CD4-positive, alpha-beta T cell treated with Interleukin-15 for 4 hours (primary cell): ENCODE data around the gene KCP.

ENCODE experiments used
- DNase-seq: peaks from one replicate; pipeline ENCODE4 v3.0.0-alpha.2; 2020; ENCODE audit warnings: low spot score

Gene KCP

DNA sequence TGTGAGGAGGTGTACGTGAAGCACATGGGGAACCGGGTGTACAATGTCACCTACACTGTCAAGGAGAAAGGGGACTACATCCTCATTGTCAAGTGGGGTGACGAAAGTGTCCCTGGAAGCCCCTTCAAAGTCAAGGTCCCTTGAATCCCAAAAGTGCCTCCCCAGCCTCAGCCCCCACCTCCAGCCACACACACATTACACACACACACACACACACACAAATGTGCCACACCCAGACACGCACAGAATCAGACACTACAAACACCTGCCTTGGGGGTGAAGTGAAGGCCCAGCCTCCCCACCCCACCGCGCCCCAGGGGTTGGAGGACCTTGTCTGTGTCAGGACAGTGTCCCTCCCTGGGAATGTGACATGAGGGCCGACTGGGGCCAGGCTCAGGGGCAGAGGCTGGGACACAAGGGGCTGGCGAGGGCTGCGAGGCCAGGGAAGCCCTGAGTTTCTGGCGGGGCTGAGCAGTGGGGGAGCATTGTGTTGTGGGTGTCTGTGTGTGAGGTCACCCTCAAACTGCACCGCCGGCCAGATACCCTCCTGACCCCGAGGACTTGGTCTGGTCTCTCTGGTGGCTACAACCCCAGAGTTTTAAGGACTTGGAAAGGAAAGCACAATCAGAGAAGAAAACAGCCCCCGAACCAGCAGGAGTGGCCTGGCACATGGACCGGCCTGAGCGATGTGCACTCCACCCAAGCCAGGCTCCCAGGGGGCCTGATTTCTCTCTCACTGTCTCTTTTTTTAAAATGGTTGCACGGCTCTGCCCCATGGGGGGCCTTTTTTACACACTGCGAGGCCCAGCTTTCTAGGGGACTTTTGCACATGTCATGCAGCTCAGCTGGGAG, 51.9 kb downstream of the KCP start:
- no peak for DNase-seq

DNA sequence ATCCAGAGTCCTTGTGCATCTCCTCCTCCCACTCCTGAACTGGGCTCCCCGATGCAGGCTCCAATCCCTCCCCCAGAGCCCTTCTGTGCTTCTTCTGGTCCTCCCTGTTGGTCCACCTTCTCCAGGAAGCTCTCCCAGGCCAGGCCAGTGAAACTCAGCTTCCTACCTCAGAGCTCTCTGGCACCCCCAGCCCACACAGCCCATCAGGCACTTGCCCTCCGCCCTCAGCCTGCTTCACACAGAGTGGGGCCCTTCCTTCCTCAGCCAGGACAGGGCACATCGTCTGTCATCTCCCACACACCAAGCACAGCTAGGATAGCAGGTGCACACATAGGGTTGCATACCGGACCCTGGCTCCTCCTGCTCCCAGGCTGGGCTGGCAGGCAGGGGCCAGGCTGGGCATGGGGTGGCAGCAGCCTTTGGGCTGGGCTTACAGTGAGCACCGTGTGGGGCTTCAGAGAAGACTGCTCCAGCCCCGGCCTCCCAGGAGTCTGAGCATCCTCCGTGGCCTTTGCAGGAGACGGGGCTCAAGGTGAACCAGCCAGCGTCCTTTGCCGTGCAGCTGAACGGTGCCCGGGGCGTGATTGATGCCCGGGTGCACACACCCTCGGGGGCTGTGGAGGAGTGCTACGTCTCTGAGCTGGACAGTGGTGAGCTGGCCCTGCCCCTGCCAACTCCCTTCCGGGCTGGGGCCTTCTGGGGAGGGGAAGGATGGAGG, 54.3 kb downstream of the KCP start:
- DNase-seq = no peak

DNA sequence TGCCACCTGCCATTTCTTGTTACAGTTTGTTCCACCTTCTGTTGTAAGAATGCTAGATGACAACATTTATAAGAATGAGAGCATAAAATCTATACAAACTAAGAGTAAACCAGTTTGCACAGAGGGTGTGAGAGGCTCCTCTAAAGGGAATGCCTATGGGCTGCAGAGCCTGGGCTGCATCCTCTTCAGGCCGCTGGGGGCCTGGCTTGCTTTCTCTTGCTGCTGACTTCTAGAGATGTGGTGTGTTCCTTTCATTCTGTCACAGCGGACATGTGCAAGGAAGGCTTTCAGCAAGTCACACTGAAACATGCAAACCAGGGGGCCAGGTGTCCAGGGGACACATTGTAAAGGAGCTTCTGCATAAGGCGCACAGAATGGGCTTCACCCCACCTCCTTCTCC, 55.0 kb downstream of the KCP start:
- DNase-seq = no peak

DNA sequence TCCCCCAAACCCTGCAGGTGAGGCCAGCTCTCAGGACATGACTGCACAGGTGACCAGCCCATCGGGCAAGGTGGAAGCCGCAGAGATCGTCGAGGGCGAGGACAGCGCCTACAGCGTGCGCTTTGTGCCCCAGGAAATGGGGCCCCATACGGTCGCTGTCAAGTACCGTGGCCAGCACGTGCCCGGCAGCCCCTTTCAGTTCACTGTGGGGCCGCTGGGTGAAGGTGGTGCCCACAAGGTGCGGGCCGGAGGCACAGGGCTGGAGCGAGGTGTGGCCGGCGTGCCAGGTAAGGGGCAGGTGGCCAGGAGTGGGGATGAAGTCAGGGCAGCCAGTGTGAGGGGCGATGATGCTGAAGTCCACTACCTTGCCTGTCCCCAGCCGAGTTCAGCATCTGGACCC, 56.1 kb downstream of the KCP start:
- no peak for DNase-seq

DNA sequence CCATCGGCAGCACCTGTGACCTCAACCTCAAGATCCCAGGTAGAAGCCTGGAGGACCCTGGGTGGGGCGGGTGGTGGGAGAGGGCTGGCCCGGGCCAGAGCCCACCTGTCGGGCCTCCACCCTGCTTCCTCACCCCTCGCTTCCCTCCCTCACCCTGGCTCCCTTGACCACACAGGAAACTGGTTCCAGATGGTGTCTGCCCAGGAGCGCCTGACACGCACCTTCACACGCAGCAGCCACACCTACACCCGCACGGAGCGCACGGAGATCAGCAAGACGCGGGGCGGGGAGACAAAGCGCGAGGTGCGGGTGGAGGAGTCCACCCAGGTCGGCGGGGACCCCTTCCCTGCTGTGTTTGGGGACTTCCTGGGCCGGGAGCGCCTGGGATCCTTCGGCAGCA, 56.7 kb downstream of the KCP start:
- no peak for DNase-seq

DNA sequence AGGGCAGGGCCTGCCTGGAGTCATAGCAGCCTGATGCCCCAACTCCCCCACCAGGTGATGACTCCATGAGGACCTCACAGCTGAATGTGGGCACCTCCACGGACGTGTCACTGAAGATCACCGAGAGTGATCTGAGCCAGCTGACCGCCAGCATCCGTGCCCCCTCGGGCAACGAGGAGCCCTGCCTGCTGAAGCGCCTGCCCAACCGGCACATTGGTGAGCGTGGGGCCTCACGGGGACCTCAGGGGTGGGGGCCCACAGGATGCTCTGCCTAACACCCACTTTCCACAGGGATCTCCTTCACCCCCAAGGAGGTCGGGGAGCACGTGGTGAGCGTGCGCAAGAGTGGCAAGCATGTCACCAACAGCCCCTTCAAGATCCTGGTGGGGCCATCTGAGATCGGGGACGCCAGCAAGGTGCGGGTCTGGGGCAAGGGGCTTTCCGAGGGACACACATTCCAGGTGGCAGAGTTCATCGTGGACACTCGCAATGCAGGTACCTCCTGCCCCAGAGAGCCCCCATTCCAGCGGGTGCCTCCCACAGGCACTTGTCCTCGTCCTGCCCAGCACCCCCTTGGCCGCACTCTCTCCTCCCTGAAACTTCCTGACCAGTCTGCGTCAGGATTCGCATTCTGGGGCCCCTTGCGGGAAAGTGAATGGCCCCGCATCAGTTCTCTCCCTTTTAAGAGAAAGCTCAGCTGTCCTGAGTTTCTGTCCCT, 57.8 kb downstream of the KCP start:
- DNase-seq = no peak

DNA sequence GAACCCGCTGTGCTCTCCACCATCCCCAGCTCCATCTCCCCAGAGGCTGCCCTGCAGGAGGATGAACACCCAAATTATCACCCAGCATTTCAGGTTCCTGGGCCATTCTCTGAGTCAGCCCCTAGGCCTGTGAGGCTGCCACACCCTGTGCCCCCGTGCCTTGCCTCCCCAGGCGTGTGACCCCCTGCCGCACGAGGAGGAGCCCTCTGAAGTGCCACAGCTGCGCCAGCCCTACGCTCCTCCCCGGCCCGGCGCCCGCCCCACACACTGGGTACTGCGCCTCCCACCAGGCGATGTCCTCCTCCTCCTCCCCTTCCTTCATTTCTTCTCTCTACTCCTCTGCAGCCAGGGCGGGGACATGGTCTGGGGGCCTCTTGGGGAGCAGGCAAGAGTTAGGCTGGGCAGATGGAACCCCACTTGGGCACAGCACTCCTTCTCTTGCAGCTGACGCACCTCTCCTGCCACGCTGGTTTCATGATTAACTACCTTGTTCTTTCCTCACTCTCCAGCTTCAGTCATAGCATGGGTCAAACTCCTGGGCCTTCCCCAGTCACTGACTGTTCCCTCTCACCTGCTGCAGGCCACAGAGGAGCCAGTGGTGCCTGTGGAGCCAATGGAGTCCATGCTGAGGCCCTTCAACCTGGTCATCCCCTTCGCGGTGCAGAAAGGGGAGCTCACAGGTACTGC, 60.6 kb downstream of the KCP start:
- DNase-seq = no peak

DNA sequence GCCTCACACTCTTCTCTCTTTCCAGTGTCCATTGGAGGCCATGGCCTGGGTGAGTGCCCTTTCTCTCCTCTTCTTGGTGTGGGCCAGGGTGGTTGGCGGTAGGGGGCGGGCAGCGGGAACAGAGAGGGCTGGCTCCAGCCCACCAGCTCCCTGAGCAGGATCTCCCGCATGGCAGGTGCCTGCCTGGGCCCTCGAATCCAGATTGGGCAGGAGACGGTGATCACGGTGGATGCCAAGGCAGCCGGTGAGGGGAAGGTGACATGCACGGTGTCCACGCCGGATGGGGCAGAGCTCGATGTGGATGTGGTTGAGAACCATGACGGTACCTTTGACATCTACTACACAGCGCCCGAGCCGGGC, 61.4 kb downstream of the KCP start:
- no peak for DNase-seq

DNA sequence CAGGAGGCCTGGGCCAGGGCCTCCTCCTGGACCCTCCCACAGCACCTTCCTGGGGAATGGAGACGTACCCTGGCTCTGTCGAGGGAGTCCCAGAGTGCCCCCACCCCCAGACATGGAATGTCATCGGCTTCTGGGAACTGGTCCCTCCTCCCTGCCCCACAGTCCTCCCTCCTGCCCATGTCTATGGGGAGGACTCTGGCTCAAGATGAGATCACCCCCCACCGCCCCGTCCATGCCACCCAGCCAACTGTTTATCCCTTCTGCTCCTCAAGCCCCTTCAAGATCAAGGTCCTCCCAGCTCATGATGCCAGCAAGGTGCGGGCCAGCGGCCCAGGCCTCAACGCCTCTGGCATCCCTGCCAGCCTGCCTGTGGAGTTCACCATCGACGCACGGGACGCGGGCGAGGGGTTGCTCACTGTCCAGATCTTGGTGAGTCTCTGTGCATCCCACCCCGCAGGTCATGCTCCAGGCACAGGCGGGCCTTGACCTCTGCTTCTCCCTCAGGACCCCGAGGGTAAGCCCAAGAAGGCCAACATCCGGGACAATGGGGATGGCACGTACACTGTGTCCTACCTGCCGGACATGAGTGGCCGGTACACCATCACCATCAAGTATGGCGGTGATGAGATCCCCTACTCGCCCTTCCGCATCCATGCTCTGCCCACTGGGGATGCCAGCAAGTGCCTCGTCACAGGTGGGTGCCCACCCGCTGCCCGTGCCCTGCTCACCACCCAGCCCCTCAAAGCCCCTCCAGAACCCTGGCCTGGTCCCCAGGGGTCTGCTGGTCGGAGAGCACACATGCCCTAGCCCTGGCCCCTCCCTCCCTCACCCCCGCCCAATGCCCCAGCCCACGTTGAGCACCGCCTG, 62.0 kb downstream of the KCP start:
- no peak for DNase-seq

DNA sequence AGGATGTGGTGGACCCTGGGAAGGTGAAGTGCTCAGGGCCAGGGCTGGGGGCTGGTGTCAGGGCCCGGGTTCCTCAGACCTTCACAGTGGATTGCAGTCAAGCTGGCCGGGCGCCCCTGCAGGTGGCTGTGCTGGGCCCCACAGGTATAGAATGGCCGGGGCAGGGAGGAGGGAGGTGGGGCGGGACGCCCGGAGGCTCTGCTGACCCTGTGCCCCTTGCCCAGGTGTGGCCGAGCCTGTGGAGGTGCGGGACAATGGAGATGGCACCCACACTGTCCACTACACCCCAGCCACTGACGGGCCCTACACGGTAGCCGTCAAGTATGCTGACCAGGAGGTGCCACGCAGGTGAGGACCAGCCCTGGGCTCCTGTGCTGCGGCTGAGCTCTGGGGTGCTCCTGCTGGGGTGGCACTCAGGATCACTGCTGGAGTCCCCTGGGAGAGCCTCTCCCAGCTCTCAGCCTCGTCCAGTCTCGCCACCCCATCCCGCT, 62.7 kb downstream of the KCP start:
- DNase-seq = no peak

DNA sequence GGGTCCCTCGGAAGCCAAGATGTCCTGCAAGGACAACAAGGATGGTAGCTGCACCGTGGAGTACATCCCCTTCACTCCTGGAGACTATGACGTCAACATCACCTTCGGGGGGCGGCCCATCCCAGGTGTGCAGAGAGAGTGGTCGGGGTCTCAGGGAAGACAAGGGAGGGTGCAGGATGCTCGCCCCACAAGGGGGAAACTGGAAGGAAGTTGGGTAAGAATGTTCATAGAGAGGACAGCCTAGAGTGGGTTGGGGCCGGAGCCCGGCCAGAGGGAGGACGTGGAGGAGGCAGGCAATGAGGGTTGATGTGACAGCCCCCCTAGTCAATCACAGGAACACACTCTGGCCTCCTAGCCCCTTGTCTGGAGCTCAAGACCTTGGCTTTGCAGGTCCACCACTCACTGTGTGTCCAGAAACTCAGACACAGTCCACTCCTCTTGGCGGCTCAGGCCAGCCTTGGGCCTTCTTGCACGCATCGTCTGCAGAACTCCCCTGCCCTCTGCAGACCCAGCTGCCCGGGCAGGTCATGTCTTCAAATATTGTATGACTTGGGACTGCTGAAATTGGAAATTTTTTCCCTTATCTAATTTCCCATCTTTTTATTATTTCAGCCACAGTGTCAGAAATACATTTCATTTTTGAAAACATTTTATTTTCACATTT, 63.6 kb downstream of the KCP start:
- DNase-seq = no peak

DNA sequence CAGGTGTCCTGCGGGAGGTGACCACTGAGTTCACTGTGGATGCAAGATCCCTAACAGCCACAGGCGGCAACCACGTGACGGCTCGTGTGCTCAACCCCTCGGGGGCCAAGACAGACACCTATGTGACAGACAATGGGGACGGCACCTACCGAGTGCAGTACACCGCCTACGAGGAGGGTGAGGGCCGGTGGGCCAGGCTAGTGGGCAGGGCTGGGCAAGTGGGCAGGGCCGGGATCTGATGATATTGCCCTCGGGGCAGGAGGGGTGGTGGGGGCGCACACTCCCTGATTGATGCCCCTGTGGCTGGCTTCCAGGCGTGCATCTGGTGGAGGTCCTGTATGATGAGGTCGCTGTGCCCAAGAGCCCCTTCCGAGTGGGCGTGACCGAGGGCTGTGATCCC, 64.5 kb downstream of the KCP start:
- no peak for DNase-seq

DNA sequence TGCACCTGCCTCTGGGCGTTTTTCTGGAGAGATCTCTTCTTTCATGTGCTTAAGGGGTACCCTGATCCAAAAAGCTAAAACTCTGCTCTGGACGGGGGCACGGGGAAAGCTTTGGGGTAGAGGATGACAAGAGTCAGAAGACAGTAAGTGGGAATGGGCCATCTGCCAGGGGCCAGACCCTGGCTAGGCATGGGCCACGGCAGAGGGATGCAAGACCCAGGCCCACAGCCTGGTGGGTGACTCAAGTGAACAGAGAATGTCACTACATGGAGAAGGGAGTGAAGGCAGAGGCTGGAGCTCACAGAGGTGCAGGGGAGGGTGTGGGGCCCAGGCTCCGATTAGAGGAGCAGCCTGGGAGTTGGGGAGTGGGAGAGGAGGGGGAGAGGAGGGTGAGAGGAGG, 65.0 kb downstream of the KCP start:
- no peak for DNase-seq

DNA sequence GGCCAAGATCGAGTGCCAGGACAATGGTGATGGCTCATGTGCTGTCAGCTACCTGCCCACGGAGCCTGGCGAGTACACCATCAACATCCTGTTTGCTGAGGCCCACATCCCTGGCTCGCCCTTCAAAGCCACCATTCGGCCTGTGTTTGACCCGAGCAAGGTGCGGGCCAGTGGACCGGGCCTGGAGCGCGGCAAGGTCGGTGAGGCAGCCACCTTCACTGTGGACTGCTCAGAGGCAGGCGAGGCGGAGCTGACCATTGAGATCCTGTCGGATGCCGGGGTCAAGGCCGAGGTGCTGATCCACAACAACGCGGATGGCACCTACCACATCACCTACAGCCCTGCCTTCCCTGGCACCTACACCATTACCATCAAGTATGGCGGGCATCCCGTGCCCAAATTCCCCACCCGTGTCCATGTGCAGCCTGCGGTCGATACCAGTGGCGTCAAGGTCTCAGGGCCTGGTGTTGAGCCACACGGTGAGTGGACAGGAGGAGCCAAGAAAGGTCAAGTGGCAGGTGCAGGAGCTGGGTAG, 65.7 kb downstream of the KCP start:
- DNase-seq = no peak

DNA sequence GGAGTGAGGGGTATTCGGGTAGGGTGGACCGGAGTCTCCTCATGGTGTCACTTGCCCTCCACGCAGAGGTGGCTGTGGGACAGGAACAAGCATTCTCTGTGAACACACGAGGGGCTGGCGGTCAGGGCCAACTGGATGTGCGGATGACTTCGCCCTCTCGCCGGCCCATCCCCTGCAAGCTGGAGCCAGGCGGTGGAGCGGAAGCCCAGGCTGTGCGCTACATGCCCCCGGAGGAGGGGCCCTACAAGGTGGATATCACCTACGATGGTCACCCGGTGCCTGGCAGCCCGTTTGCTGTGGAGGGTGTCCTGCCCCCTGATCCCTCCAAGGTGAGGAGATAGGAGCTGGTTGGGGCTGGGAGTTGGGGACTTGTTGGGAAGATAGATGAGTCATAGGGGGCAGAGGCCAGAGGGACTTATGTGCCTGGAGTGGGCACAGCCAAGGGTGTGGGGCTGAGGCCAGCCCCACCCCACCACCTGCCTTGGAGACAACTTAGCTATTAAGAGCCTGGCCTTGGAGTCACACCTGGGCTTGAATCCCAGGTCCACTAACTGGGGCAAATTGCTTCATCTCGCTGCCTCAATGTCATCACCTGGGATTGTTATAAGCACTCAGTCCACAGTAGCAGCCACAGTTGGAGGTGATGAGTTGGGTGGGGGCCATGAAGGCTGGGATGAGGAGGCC, 66.4 kb downstream of the KCP start:
- DNase-seq = no peak

DNA sequence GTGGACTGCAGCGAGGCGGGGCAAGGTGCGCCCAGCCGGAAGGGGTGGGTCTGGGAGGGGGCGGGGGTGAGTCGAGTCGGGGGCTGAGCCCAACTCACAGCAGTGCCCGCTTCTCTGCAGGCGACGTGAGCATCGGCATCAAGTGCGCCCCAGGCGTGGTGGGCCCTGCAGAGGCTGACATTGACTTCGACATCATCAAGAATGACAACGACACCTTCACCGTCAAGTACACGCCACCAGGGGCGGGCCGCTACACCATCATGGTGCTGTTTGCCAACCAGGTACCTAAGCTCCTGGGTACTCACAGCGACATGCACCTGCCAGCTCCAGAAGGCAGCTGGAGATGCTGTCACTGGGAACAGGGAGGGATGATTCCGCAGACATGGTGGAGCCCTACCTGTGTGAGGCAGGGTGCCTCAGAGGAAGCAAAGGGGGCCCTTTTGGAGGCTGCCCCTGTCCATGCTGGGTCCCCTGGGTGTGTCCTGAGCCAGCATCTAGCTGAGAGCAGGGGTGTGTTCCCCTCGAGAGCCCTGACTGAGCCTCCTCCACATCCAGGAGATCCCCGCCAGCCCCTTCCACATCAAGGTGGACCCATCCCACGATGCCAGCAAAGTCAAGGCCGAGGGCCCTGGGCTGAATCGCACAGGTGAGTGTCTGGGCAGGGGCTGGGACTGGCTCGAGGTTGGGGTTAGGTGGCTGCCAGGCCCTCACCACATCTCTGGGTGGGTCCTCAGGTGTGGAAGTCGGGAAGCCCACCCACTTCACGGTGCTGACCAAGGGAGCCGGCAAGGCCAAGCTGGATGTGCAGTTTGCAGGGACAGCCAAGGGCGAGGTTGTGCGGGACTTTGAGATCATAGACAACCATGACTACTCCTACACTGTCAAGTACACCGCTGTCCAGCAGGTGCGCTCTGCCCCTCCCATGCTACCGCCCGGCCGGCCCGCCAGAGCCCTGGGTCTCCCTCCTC, 67.6 kb downstream of the KCP start:
- no peak for DNase-seq

DNA sequence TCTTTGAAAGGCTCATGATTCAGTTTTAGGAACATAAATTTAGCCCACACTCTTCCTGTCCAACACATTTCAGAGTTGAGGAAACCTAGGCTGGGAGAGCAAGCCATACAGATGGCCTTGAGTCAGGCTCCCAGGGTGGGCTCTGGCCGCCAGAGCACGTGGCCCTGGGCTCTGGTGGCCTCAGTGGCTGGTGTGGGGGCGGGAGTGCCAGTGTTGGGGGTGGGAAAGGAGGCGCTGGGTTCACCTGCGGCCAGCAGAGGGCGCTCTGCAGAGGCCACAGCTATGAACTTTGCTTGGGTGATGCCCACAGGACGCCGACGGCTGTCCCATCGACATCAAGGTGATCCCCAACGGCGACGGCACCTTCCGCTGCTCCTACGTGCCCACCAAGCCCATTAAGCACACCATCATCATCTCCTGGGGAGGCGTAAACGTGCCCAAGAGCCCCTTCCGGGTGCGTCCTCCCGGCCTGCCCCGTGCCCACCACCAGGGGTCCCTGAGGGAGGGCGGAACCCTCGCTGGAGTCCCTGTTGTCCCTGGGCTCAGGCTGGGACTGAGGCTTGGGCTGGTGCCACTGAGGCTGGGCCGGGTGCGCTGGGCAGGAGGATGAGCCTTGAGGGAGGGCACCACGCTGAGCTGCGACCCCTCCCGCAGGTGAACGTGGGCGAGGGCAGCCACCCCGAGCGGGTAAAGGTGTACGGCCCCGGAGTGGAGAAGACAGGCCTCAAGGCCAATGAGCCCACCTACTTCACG, 68.4 kb downstream of the KCP start:
- DNase-seq = peak; percentile 50

DNA sequence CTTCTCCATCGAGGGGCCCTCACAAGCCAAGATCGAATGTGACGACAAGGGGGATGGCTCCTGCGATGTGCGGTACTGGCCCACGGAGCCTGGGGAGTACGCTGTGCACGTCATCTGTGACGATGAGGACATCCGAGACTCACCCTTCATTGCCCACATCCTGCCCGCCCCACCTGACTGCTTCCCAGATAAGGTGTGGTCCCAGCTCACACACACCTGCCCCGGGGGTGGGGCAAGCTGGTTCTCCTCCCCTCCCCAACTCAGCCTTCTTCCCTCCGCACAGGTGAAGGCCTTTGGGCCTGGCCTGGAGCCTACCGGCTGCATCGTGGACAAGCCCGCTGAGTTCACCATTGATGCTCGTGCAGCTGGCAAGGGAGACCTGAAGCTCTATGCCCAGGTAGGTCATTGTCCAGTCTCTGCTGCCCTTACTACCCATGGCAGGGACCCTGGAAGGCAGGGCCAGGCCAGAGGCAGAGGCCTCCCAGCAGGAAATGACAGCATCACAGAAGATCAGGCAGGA, 69.3 kb downstream of the KCP start:
- DNase-seq = no peak
